Mesenchymal stem cell (in vitro differentiated cells and primary cell): ENCODE measurements around the gene STAT1.

Experiments used
- DNase-seq: peaks from one replicate; pipeline ENCODE4 v3.0.0-alpha.2; 2013
- H2AFZ ChIP-seq: one replicate; pipeline ENCODE4 v1.6.1; 2013; ENCODE audit warnings: low read depth, mild to moderate bottlenecking, control low read depth, inconsistent platforms, low read length, moderate library complexity
- H2AK5ac ChIP-seq: 2 replicates; pipeline ENCODE4 v1.6.1; 2013; ENCODE audit warnings: low read length, moderate library complexity, mild to moderate bottlenecking, inconsistent platforms; ENCODE audit not compliant: severe bottlenecking
- H2BK120ac ChIP-seq: one replicate; pipeline ENCODE4 v1.6.1; 2013; ENCODE audit warnings: low read depth, mild to moderate bottlenecking, inconsistent platforms, low read length, moderate library complexity
- H2BK12ac ChIP-seq, 2 experiments: one replicate each; pipeline ENCODE4 v1.6.1; 2013; ENCODE audit warnings: inconsistent platforms in 2 of 2, low read length in 2 of 2, mild to moderate bottlenecking in 2 of 2, moderate library complexity in 2 of 2, control low read depth in 1 of 2
- H2BK15ac ChIP-seq: one replicate; pipeline ENCODE4 v1.6.1; 2013; ENCODE audit warnings: mild to moderate bottlenecking, low read depth, inconsistent platforms; ENCODE audit not compliant: poor library complexity, severe bottlenecking
- H2BK5ac ChIP-seq: 2 replicates; pipeline ENCODE4 v1.6.1; 2013; ENCODE audit warnings: low read depth, mild to moderate bottlenecking, low read length, control low read depth, inconsistent platforms; ENCODE audit not compliant: poor library complexity, severe bottlenecking
- H3K14ac ChIP-seq, 2 experiments: one replicate each; pipeline ENCODE4 v1.6.1; 2013; ENCODE audit warnings: inconsistent platforms in 2 of 2, low read length in 2 of 2, control low read depth in 1 of 2, mild to moderate bottlenecking in 1 of 2, moderate library complexity in 1 of 2
- H3K18ac ChIP-seq, 2 experiments: one replicate each; pipeline ENCODE4 v1.6.1; 2013; ENCODE audit warnings: inconsistent platforms in 2 of 2, low read length in 2 of 2, control low read depth in 1 of 2, low read depth in 1 of 2, mild to moderate bottlenecking in 1 of 2
- H3K23ac ChIP-seq, 2 experiments: one replicate each; pipeline ENCODE4 v1.6.1; 2013; ENCODE audit warnings: inconsistent platforms in 2 of 2, low read length in 2 of 2, mild to moderate bottlenecking in 2 of 2, moderate library complexity in 2 of 2, control low read depth in 1 of 2
- H3K27ac ChIP-seq: 2 replicates; pipeline ENCODE4 v1.5.1; 2013; ENCODE audit warnings: mild to moderate bottlenecking, moderate library complexity, low read length, control low read depth, inconsistent platforms; ENCODE audit not compliant: poor library complexity, severe bottlenecking
- H3K27me3 ChIP-seq, 2 experiments: 2 replicates each; pipeline versions ENCODE4 v1.6.1 to v1.7.0; 2013; ENCODE audit warnings: low read length in 2 of 2, mild to moderate bottlenecking in 2 of 2, moderate library complexity in 2 of 2, control low read depth in 1 of 2, inconsistent platforms in 1 of 2; ENCODE audit not compliant: control insufficient read depth in 1 of 2, insufficient read depth in 1 of 2
- H3K36me3 ChIP-seq, 2 experiments: 2 replicates each; pipeline versions ENCODE4 v1.6.1 to v1.7.0; 2013; ENCODE audit warnings: low read length in 2 of 2, control low read depth in 1 of 2, inconsistent platforms in 1 of 2, low read depth in 1 of 2, mild to moderate bottlenecking in 1 of 2; ENCODE audit not compliant: insufficient read depth in 2 of 2, control insufficient read depth in 1 of 2
- H3K4ac ChIP-seq, 2 experiments: one replicate each; pipeline ENCODE4 v1.6.1; 2013; ENCODE audit warnings: inconsistent platforms in 2 of 2, low read length in 2 of 2, mild to moderate bottlenecking in 2 of 2, moderate library complexity in 2 of 2, control low read depth in 1 of 2, low read depth in 1 of 2
- H3K4me1 ChIP-seq: 2 replicates; pipeline ENCODE4 v1.6.1; 2013; ENCODE audit warnings: low read depth, low read length, control low read depth; ENCODE audit not compliant: control insufficient read depth, insufficient read depth
- H3K4me2 ChIP-seq: 2 replicates; pipeline ENCODE4 v1.6.1; 2013; ENCODE audit warnings: low read length, mild to moderate bottlenecking, inconsistent platforms; ENCODE audit not compliant: poor library complexity, severe bottlenecking
- H3K4me3 ChIP-seq, 2 experiments: 2 replicates each; pipeline versions ENCODE4 v1.5.1 to v1.7.0; 2013; ENCODE audit warnings: low read length in 2 of 2, mild to moderate bottlenecking in 2 of 2, control low read depth in 1 of 2, low read depth in 1 of 2; ENCODE audit not compliant: insufficient read depth in 1 of 2
- H3K79me1 ChIP-seq: replicated peaks from 2 replicates; pipeline ENCODE4 v1.6.1; 2013; ENCODE audit warnings: mild to moderate bottlenecking, control low read depth, low read length, inconsistent platforms; ENCODE audit not compliant: poor library complexity, severe bottlenecking
- H3K9ac ChIP-seq: 2 replicates; pipeline ENCODE4 v1.7.0; 2013; ENCODE audit warnings: mild to moderate bottlenecking, low read length, moderate library complexity
- H3K9me3 ChIP-seq: 2 replicates; pipeline ENCODE4 v1.7.0; 2013; ENCODE audit warnings: mild to moderate bottlenecking, low read length; ENCODE audit not compliant: control insufficient read depth
- H4K8ac ChIP-seq: one replicate; pipeline ENCODE4 v1.6.1; 2013; ENCODE audit warnings: inconsistent platforms, mild to moderate bottlenecking, low read length, moderate library complexity
- H4K91ac ChIP-seq: one replicate; pipeline ENCODE4 v1.6.1; 2013; ENCODE audit warnings: mild to moderate bottlenecking, low read length, inconsistent platforms
- WGBS: methylation state at CpG from one replicate; pipeline ENCODE4 v1.1.7; 2013; ENCODE audit warnings: mixed read lengths; 5-methylcytosine and 5-hydroxymethylcytosine counted together

STAT1 gene

DNA sequence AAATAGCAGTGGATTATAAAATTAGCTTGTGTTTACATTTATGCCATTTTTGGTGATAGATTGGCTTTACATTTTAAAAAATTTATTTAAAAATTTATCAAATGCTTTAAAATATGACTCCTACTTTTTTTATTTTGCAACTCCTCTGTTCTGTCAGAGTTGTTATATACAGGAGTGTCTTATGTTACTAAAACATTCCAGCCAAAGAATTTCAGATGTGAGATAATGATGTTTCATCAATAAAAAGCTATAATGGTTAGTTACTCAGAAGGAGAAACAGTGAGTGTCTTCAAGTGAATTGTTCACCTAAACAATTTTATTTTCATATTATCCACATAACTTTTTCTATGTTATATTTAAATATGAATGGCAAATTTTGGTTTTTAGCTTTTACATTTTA is 80.6 kb downstream of the STAT1 start:
- DNase-seq, result no peak
- Histone ChIP-seq H3K4me2 (no peak overlapping the region), H4K8ac (no peak overlapping the region), H2BK15ac (no peak overlapping the region), H2AFZ (no peak overlapping the region), H3K23ac (no peak overlapping the region), H3K9ac (no peak overlapping the region), H3K4me1 (peaks cover 2% of the 10 kb centered on the region), H3K36me3 (peaks cover 3 to 75% of the 10 kb centered on the region in 2 experiments), H3K18ac (no peak overlapping the region), H2BK120ac (no peak overlapping the region), H3K27ac (no peak overlapping the region), H2AK5ac (no peak overlapping the region), H3K27me3 (no peaks in the 10 kb centered on the region), H2BK5ac (no peak overlapping the region), H2BK12ac (no peak overlapping the region), H3K79me1 (no peaks in the 10 kb centered on the region), H4K91ac (no peak overlapping the region), H3K14ac (no peak overlapping the region), H3K4me3 (no peak overlapping the region), H3K4ac (no peak overlapping the region), H3K9me3 (no peaks in the 10 kb centered on the region)

DNA sequence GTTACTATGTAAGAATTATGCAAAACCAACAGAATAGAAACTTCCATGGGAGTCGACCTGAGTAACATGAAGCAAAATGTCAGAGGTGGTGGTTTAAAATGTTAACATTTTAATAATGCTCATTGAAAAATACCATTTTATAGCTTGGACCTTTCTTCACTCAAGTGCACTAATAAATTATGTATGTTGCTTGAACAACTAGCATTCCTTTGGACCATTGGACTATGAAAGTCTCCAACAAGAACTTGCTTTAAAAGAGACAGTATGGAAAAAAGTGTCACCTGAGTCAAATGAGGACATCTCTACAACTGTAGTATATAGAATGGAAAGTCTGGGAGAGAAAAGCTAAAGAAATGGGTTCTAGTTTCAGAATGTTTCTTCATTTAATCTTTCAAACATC is 81.5 kb downstream of the STAT1 start:
- no peak for DNase-seq
- no CpG with 5 or more reads among the region's 1 CpG for WGBS
- Histone ChIP-seq H3K14ac (no peak overlapping the region), H2BK15ac (no peak overlapping the region), H3K27me3 (no peaks in the 10 kb centered on the region), H4K91ac (no peak overlapping the region), H3K23ac (no peak overlapping the region), H3K36me3 (peaks cover 3 to 80% of the 10 kb centered on the region in 2 experiments), H3K4me1 (peaks cover 2% of the 10 kb centered on the region), H4K8ac (no peak overlapping the region), H3K9ac (no peak overlapping the region), H3K79me1 (no peaks in the 10 kb centered on the region), H3K4ac (no peak overlapping the region), H3K4me2 (no peak overlapping the region), H3K9me3 (no peaks in the 10 kb centered on the region), H2BK12ac (no peak overlapping the region), H3K27ac (no peak overlapping the region), H3K4me3 (no peak overlapping the region), H2BK5ac (no peak overlapping the region), H2AFZ (no peak overlapping the region), H2BK120ac (no peak overlapping the region), H2AK5ac (no peak overlapping the region), H3K18ac (no peak overlapping the region)

GRCh38 chr2:190930411-190930810 is 83.6 kb downstream of the STAT1 start:
- no peak overlapping the region for H4K91ac ChIP-seq
- H3K4me2 ChIP-seq, result no peak overlapping the region
- no peak overlapping the region for H3K18ac ChIP-seq
- no peak overlapping the region for H3K4ac ChIP-seq
- no peak overlapping the region for H2AK5ac ChIP-seq
- no CpG with 5 or more reads among the region's 3 CpGs for WGBS
- H3K27ac ChIP-seq, result peak overlapping the region; percentile 73
- H3K36me3 ChIP-seq, result peaks cover 3 to 85% of the 10 kb centered on the region in 2 experiments
- no peaks in the 10 kb centered on the region for H3K27me3 ChIP-seq
- H3K9ac ChIP-seq, result no peak overlapping the region
- no peak overlapping the region for H2BK12ac ChIP-seq
- no peak overlapping the region for H2BK120ac ChIP-seq
- no peaks in the 10 kb centered on the region for H3K9me3 ChIP-seq
- H2AFZ ChIP-seq, result no peak overlapping the region
- no peak overlapping the region for H2BK15ac ChIP-seq
- H3K4me3 ChIP-seq, result no peak overlapping the region
- no peak overlapping the region for H2BK5ac ChIP-seq
- H3K79me1 ChIP-seq, result no peaks in the 10 kb centered on the region
- H3K23ac ChIP-seq, result no peak overlapping the region
- no peak for DNase-seq
- peaks cover 2% of the 10 kb centered on the region for H3K4me1 ChIP-seq
- H3K14ac ChIP-seq, result no peak overlapping the region
- no peak overlapping the region for H4K8ac ChIP-seq

DNA sequence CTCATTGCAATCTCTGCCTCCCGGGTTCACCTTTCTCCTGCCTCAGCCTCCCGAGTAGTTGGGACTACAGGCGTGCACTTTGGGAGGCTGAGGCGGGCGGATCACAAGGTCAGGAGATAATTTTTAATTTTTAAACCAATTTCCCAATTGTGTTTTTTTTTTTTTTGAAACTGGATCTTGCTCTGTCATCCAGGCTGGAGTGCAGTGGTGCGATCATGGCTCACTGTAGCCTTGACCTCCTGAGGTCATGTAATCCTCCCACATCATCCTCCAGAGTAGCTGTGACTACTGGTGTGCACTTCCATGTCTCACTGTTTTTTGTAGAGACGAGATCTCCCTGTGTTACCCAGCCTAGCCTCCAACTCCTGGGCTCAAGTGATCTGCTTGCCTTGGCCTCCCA is 84.1 kb downstream of the STAT1 start:
- Histone ChIP-seq H3K27me3 (no peaks in the 10 kb centered on the region), H4K91ac (no peak overlapping the region), H3K4me1 (peaks cover 2% of the 10 kb centered on the region), H2BK120ac (no peak overlapping the region), H3K23ac (no peak overlapping the region), H2BK12ac (no peak overlapping the region), H2BK15ac (no peak overlapping the region), H4K8ac (no peak overlapping the region), H3K36me3 (peaks cover 3 to 86% of the 10 kb centered on the region in 2 experiments), H3K79me1 (no peaks in the 10 kb centered on the region), H3K4me3 (no peak overlapping the region), H3K4ac (no peak overlapping the region), H3K4me2 (no peak overlapping the region), H3K14ac (no peak overlapping the region), H3K9ac (no peak overlapping the region), H2AK5ac (no peak overlapping the region), H3K18ac (no peak overlapping the region), H2BK5ac (no peak overlapping the region), H3K27ac (peak overlapping the region; percentile 73), H2AFZ (no peak overlapping the region), H3K9me3 (no peaks in the 10 kb centered on the region)
- WGBS, result 95% methylated on average over 4 of the region's 7 CpGs
- no peak for DNase-seq
